ENCODE measurements around the gene MTAP.

Gene MTAP

DNA sequence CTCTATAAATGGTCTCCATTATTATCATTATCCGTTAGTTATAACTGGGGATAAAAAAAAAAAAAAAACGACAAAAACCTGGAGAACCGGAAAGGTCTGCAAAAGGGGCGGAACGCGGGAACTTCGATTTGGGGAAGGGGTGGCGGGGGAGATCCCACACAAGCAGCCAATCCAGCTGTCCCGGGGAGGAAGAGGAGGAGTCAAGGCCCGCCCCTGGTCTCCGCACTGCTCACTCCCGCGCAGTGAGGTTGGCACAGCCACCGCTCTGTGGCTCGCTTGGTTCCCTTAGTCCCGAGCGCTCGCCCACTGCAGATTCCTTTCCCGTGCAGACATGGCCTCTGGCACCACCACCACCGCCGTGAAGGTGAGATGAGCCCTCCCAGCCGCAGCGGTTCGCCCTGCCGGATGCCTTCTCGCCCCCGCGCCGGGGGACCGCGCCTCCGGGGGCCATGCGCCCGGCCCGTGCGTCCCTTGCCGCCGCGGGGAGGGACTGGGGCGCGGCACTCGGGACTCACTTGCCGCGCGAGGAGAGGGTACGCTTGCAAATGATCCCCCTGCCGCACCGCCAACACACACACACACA, at the start of gene MTAP:
MTAP (plus strand) TSS at position 219 of the 583 bp plus-strand sequence; CDS start at position 332, 113 bp downstream.
- H3K4me1 ChIP-seq (ENCODE audit: control insufficient read depth, insufficient read depth, low read length): peaks cover 5% of the 10 kb centered on the region

DNA sequence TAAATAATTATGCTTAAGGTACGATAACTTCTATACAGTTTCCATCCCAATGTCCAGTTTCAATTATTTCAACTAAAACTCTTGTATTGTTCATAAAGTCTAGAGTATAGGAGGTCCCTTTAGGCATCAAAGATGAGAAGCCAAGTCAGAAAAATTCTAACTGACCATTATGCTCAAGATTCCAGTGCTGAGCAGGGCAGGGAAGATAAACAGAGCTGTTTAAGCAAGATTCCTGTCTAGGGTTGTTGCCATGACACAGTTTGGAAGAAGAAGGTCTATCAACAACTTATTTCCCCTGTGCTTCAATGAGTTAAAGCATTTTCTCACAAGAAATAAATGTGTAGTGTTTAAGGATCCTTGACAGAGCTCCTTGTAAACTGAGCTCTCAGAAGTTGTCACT, 48.9 kb upstream of the MTAP start:
- Histone ChIP-seq H3K36me3 (ENCODE audit: control insufficient read depth, insufficient read depth, low read length) (no peaks in the 10 kb centered on the region), H3K9ac (ENCODE audit: low read length) (no peak overlapping the region), H3K4me3 (ENCODE audit: low read length) (no peak overlapping the region), H3K27me3 (ENCODE audit: control insufficient read depth, insufficient read depth, low read length) (no peaks in the 10 kb centered on the region), H3K4me1 (ENCODE audit: control insufficient read depth, insufficient read depth, low read length) (no peaks in the 10 kb centered on the region), H3K27ac (ENCODE audit: low read depth, low read length) (no peak overlapping the region)

More for the DNA sequence above, at the start of gene MTAP:
- no peaks in the 10 kb centered on the region for H3K36me3 ChIP-seq (ENCODE audit: control insufficient read depth, insufficient read depth, low read length)
- H3K4me3 ChIP-seq (ENCODE audit: low read length): peak within 1 kb of the TSS; percentile 91
- H3K9ac ChIP-seq (ENCODE audit: low read length): peak within 1 kb of the TSS; percentile 61
- H3K27ac ChIP-seq (ENCODE audit: low read depth, low read length): peak within 1 kb of the TSS; percentile 85
- no peaks in the 10 kb centered on the region for H3K27me3 ChIP-seq (ENCODE audit: control insufficient read depth, insufficient read depth, low read length)

DNA sequence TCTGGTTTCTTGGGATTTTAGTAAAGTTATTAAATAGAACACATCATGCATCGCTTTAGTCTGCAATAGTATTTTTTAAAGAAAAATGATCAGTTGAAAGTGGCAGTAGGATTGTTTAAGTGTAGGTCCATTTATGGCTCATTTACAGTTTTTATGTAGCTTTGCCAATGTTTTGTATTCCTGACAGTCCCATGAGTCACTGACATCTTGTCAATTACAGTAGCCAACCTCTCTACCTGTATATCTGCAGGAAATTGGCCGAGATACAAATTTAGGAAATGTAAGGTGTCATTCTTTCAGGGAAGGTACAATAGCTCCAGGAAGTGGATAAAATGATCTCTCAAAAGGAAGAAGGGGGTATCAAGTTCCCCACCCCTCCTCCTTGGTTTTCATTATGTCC, 47.7 kb upstream of the MTAP start:
- H3K27ac ChIP-seq (ENCODE audit: low read depth, low read length): no peak overlapping the region
- H3K4me3 ChIP-seq (ENCODE audit: low read length): no peak overlapping the region
- H3K9ac ChIP-seq (ENCODE audit: low read length): no peak overlapping the region
- H3K4me1 ChIP-seq (ENCODE audit: control insufficient read depth, insufficient read depth, low read length): no peaks in the 10 kb centered on the region
- no peaks in the 10 kb centered on the region for H3K36me3 ChIP-seq (ENCODE audit: control insufficient read depth, insufficient read depth, low read length)
- H3K27me3 ChIP-seq (ENCODE audit: control insufficient read depth, insufficient read depth, low read length): no peaks in the 10 kb centered on the region

DNA sequence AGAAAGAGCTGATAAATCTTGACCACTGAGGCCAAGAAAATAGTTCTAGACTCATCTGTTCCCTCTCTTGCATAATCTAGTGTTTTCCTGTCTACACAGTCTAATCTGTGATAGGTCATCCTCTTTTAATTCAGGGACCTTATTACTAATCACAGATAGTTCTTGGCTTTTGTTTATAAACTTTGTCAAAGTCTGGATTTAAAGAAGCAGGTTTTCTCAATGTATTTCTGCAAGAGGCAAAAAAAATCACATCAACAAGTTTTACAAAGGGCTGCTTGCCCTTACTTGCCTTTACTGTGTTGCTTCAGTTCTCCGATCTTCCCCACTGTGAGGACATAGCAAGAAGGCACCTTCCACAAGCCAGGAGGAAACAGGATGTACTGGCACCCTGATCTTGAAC, 43.9 kb upstream of the MTAP start:
- no peaks in the 10 kb centered on the region for H3K36me3 ChIP-seq (ENCODE audit: control insufficient read depth, insufficient read depth, low read length)

DNA sequence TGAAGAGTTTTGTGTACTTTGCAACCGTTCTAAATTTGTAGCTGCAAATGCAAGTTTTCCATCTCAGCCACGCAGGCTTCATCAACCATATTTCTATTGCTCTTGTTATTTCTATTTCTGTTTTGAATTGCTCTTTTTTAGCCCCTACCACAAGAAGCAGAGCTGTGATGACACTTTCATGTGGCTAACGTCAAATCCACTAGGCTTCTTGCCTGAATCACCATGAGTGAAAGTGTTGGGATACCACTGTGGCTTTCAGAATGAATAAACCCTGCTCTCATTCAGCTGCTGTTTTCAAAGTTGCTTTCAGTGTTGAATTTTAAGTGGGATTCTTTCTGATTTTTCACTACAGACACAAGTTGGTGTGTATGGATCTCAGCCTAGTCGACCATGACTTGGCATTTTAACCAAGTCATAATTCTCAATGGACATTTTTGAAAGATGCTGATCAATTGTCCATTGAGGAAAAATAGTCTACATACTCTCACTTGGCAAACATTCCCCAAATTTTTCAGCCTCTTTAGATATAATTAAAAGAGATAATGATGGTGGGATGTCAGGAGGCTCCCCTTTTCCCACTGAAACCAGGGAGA, 41.0 kb upstream of the MTAP start:
- no peak overlapping the region for H3K4me3 ChIP-seq (ENCODE audit: low read length)
- H3K4me1 ChIP-seq (ENCODE audit: control insufficient read depth, insufficient read depth, low read length): no peaks in the 10 kb centered on the region
- H3K36me3 ChIP-seq (ENCODE audit: control insufficient read depth, insufficient read depth, low read length): no peaks in the 10 kb centered on the region
- H3K9ac ChIP-seq (ENCODE audit: low read length): no peak overlapping the region
- no peaks in the 10 kb centered on the region for H3K27me3 ChIP-seq (ENCODE audit: control insufficient read depth, insufficient read depth, low read length)
- no peak overlapping the region for H3K27ac ChIP-seq (ENCODE audit: low read depth, low read length)

More for the DNA sequence above, 43.9 kb upstream of the MTAP start:
- H3K27me3 ChIP-seq (ENCODE audit: control insufficient read depth, insufficient read depth, low read length): no peaks in the 10 kb centered on the region
- H3K4me1 ChIP-seq (ENCODE audit: control insufficient read depth, insufficient read depth, low read length): no peaks in the 10 kb centered on the region
- H3K4me3 ChIP-seq (ENCODE audit: low read length): no peak overlapping the region
- H3K27ac ChIP-seq (ENCODE audit: low read depth, low read length): no peak overlapping the region
- no peak overlapping the region for H3K9ac ChIP-seq (ENCODE audit: low read length)

DNA sequence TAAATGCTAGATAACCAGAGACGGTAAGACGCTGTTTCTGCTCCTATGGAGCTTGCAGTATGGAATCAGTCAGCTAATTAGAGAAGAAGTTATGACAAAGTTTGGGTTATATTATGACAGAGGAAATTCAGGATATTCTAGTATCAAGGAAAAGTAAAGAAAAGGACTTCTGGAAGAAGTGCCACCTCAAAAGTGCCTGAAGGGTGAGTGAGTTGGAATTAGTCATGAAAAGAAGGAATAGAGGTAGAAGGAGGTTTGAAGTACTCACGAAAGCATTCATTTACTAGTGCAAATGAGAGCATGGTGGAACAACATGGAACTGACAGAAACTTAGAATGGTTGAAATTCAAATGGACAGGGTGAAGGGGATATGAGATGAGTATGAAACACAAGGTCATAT, 40.4 kb upstream of the MTAP start:
- Histone ChIP-seq H3K9ac (ENCODE audit: low read length) (no peak overlapping the region), H3K27ac (ENCODE audit: low read depth, low read length) (no peak overlapping the region), H3K4me1 (ENCODE audit: control insufficient read depth, insufficient read depth, low read length) (no peaks in the 10 kb centered on the region), H3K36me3 (ENCODE audit: control insufficient read depth, insufficient read depth, low read length) (no peaks in the 10 kb centered on the region), H3K27me3 (ENCODE audit: control insufficient read depth, insufficient read depth, low read length) (no peaks in the 10 kb centered on the region), H3K4me3 (ENCODE audit: low read length) (no peak overlapping the region)

DNA sequence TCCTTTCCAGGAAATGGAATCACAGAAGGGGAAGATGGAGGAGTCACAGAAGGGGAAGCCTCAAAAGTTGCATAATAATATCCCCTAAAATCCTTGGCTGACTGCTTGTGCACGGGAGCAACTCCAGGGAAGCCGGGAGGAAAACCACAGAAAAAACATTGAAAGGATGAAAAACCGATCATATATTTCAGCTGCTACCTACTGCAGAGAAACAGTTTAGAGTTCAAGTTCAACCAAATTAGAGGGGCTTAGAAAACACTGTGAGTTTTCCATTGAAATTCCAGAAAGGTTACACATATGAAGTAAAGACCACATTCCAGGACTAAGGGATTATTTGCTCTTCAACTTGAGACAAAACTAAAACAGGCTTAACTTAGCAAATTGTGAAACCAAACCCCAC, 37.6 kb upstream of the MTAP start:
- no peak overlapping the region for H3K4me3 ChIP-seq (ENCODE audit: low read length)
- no peaks in the 10 kb centered on the region for H3K4me1 ChIP-seq (ENCODE audit: control insufficient read depth, insufficient read depth, low read length)
- H3K27ac ChIP-seq (ENCODE audit: low read depth, low read length): no peak overlapping the region
- no peak overlapping the region for H3K9ac ChIP-seq (ENCODE audit: low read length)
- H3K27me3 ChIP-seq (ENCODE audit: control insufficient read depth, insufficient read depth, low read length): no peaks in the 10 kb centered on the region
- no peaks in the 10 kb centered on the region for H3K36me3 ChIP-seq (ENCODE audit: control insufficient read depth, insufficient read depth, low read length)

DNA sequence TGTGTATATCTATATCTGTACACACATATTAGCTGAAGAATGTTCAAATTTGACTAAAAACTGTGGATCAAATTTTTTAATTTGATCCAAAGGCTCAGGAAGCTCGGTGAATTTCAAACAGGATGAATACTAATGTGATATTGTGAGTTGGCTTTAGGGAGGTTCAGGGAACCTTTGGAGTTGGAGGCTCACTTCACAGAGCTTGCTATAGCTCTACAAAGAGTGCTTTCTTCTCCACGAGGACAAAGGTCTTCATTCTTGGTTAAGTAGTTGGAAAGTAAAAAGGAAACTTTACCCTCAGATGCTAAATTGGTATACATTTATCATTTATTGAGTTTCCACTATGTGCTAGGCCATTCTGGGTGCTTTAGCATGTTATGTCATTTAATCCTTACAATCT, 36.3 kb upstream of the MTAP start:
- Histone ChIP-seq H3K4me3 (ENCODE audit: low read length) (no peak overlapping the region), H3K9ac (ENCODE audit: low read length) (no peak overlapping the region), H3K4me1 (ENCODE audit: control insufficient read depth, insufficient read depth, low read length) (no peaks in the 10 kb centered on the region), H3K27me3 (ENCODE audit: control insufficient read depth, insufficient read depth, low read length) (no peaks in the 10 kb centered on the region), H3K36me3 (ENCODE audit: control insufficient read depth, insufficient read depth, low read length) (no peaks in the 10 kb centered on the region), H3K27ac (ENCODE audit: low read depth, low read length) (no peak overlapping the region)

DNA sequence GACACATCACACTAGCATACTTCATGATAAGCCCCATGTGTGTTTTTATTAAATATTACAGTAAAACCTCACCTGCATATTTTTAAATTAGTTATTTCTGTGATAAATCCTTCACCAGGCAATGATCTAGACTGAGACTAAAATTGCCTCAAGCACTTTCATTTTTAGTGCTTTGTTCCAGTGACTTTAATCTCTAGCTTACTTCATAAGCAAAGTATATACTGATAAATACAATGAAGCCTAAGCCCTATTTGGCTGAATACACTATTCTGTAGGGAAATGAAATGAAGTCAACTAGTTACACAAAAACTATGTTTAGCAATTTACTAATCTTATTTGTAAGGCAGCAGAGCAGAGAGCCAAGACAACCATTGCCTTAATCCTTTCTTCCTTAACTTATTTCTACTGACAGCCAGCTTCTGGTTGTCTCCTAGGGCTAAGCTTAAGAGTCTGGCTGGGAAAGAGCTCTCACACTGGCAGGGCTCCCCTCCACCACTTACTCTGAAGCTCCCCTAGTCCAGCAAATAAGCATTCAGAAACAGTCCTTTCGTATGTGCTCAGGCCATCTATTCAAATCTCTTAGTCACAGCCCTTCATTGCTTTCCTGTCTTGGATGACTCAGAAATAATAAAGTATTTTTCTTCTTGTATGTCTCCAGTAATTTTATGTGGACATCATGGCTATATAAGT, 31.4 kb upstream of the MTAP start:
- Histone ChIP-seq H3K9ac (ENCODE audit: low read length) (no peak overlapping the region), H3K27me3 (ENCODE audit: control insufficient read depth, insufficient read depth, low read length) (no peaks in the 10 kb centered on the region), H3K4me1 (ENCODE audit: control insufficient read depth, insufficient read depth, low read length) (no peaks in the 10 kb centered on the region), H3K36me3 (ENCODE audit: control insufficient read depth, insufficient read depth, low read length) (no peaks in the 10 kb centered on the region), H3K4me3 (ENCODE audit: low read length) (no peak overlapping the region), H3K27ac (ENCODE audit: low read depth, low read length) (no peak overlapping the region)

DNA sequence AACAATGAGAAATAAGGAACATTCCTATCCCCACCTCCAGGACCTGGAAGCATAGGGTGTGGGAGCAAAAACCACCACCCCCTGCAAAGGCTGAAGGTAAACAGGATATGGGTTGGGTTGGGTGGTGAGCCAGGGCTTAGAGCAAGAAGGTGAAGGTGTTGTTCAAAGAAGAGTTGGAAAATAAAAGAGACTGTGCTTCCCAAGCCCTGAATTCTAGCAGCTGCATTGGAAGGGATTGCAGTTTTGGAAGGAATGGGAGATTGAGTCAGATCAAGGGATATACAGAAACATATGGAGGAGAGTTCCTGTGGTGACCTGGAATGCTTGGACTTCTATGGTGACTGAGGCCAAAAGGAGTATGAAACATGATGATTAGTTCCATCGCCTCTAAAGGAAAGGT, 24.7 kb upstream of the MTAP start:
- H3K27ac ChIP-seq (ENCODE audit: low read depth, low read length): no peak overlapping the region
- no peaks in the 10 kb centered on the region for H3K27me3 ChIP-seq (ENCODE audit: control insufficient read depth, insufficient read depth, low read length)
- no peak overlapping the region for H3K4me3 ChIP-seq (ENCODE audit: low read length)
- no peaks in the 10 kb centered on the region for H3K36me3 ChIP-seq (ENCODE audit: control insufficient read depth, insufficient read depth, low read length)
- H3K9ac ChIP-seq (ENCODE audit: low read length): no peak overlapping the region
- H3K4me1 ChIP-seq (ENCODE audit: control insufficient read depth, insufficient read depth, low read length): no peaks in the 10 kb centered on the region

DNA sequence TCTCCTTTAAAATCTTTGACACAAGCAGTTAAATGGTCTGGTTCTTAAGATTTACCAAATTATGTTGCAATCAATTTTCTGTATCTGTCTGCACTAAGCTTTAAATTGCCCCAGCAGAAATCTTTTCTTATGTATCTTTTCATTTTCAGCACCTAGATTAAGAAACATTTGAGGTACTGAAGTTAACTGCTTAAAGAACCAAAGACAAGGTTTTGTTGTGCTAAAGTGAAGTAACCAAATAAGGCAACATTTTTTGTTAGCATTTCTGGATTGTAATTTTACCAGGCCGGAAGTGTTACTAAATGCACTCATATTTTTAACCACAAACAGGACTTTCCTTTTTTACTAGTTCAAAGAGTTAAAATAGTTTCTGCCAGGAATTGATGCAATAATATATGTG, 24.1 kb upstream of the MTAP start:
- Histone ChIP-seq H3K36me3 (ENCODE audit: control insufficient read depth, insufficient read depth, low read length) (no peaks in the 10 kb centered on the region), H3K4me3 (ENCODE audit: low read length) (no peak overlapping the region), H3K27ac (ENCODE audit: low read depth, low read length) (no peak overlapping the region), H3K4me1 (ENCODE audit: control insufficient read depth, insufficient read depth, low read length) (no peaks in the 10 kb centered on the region), H3K27me3 (ENCODE audit: control insufficient read depth, insufficient read depth, low read length) (no peaks in the 10 kb centered on the region), H3K9ac (ENCODE audit: low read length) (no peak overlapping the region)

DNA sequence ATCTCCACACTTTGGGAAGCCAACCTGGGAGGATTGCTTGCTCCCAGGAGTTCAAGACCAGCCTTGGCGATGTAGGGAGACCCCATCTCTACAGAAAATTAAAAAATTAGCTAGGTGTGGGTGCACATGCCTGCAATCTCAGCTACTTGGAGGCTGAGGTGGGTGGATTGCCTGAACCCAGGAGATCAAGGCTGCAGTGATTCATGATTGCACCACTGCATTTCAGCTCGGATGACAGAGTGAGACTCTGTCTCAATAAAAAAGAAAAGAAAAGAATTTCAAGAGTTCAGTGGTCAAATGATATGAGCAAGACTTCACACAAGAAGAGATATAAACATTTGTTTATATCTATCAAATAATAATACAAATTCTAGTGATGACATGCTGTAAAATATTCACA, 23.0 kb upstream of the MTAP start:
- no peaks in the 10 kb centered on the region for H3K4me1 ChIP-seq (ENCODE audit: control insufficient read depth, insufficient read depth, low read length)
- no peak overlapping the region for H3K27ac ChIP-seq (ENCODE audit: low read depth, low read length)
- no peak overlapping the region for H3K9ac ChIP-seq (ENCODE audit: low read length)
- no peaks in the 10 kb centered on the region for H3K36me3 ChIP-seq (ENCODE audit: control insufficient read depth, insufficient read depth, low read length)
- no peak overlapping the region for H3K4me3 ChIP-seq (ENCODE audit: low read length)
- H3K27me3 ChIP-seq (ENCODE audit: control insufficient read depth, insufficient read depth, low read length): no peaks in the 10 kb centered on the region

DNA sequence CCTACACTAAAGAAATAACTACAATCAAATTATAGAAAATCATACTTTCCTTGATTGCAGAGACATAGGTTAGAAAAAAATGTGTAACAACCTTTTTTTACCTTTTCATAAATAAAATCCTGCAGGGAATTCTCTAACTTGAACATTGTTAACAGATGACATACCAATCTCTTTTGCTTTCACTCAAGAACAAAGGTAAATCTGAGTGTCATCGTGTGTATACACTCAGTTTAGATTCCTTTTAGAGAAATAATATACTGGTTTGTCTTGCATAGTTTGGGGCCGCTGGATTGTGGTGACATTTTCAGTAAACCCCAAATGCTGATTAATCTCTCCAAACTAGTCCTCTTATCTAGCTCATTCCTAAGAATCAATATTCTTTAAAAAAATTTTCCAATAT, 20.8 kb upstream of the MTAP start:
- Histone ChIP-seq H3K4me3 (ENCODE audit: low read length) (no peak overlapping the region), H3K27ac (ENCODE audit: low read depth, low read length) (no peak overlapping the region), H3K27me3 (ENCODE audit: control insufficient read depth, insufficient read depth, low read length) (no peaks in the 10 kb centered on the region), H3K9ac (ENCODE audit: low read length) (no peak overlapping the region), H3K4me1 (ENCODE audit: control insufficient read depth, insufficient read depth, low read length) (no peaks in the 10 kb centered on the region), H3K36me3 (ENCODE audit: control insufficient read depth, insufficient read depth, low read length) (no peaks in the 10 kb centered on the region)

All from rectal smooth muscle tissue (tissue), 1 donor.